HepG2 (cell line): ENCODE data around the gene SMIM13. TPM values are rescaled to one million over a fixed set of nuclear protein-coding genes. Genes with fewer than 3 reads are reported as not detected.
A peak's percentile ranks its signal among the peaks of the same experiment; 100 is the strongest.

Experiments
- ATF1 ChIP-seq: IDR thresholded peaks from 2 replicates; pipeline ENCODE4 v1.6.1; 2016; ENCODE audit warnings: mild to moderate bottlenecking, control low read depth
- CHCHD3 ChIP-seq: sonication (generic); formaldehyde crosslinking; IDR thresholded peaks from 2 replicates; pipeline ENCODE4 v1.8.0; 2022; ENCODE audit warnings: mild to moderate bottlenecking, missing genetic modification reagents, moderate library complexity
- FOXA3 ChIP-seq: IDR thresholded peaks from 2 replicates; pipeline ENCODE4 v1.6.1; 2016; ENCODE audit warnings: missing genetic modification reagents, missing compliant biosample characterization
- FOXJ3 ChIP-seq: sonication (generic); formaldehyde crosslinking; IDR thresholded peaks from 2 replicates; pipeline ENCODE4 v1.4.0; 2020; ENCODE audit warnings: missing genetic modification reagents, mild to moderate bottlenecking, borderline replicate concordance
- HNRNPUL1 ChIP-seq: fragments of 200-400 bp; formaldehyde crosslinking; IDR thresholded peaks from 2 replicates; pipeline ENCODE4 v1.6.1; 2017; ENCODE audit warnings: low read depth, mild to moderate bottlenecking, low read length, moderate library complexity
- KDM1A ChIP-seq: IDR thresholded peaks from 2 replicates; pipeline ENCODE4 v1.6.1; 2016; ENCODE audit warnings: missing compliant biosample characterization
- MLXIP ChIP-seq: sonication (generic); formaldehyde crosslinking; IDR thresholded peaks from 2 replicates; pipeline ENCODE4 v1.9.0; 2021; ENCODE audit warnings: missing genetic modification reagents, borderline replicate concordance
- MNT ChIP-seq: fragments of 450-650 bp; IDR thresholded peaks from 2 replicates; pipeline ENCODE4 v1.6.1; 2016
- NFIB ChIP-seq: sonication (generic); formaldehyde crosslinking; IDR thresholded peaks from 2 replicates; pipeline ENCODE4 v1.9.0; 2021; ENCODE audit warnings: missing genetic modification reagents, mild to moderate bottlenecking, borderline replicate concordance
- NR2F2 ChIP-seq: IDR thresholded peaks from 2 replicates; pipeline ENCODE4 v1.6.1; 2012; ENCODE audit warnings: low read depth, inconsistent platforms, borderline replicate concordance
- REXO4 ChIP-seq: sonication (generic); formaldehyde crosslinking; IDR thresholded peaks from 2 replicates; pipeline ENCODE4 v1.8.0; 2022; ENCODE audit warnings: missing genetic modification reagents, mild to moderate bottlenecking, borderline replicate concordance
- SRF ChIP-seq: IDR thresholded peaks from 2 replicates; pipeline ENCODE4 v1.6.1; 2011; ENCODE audit warnings: mild to moderate bottlenecking, low read depth, low read length, moderate library complexity
- SUZ12 ChIP-seq: fragments of 150-350 bp; IDR thresholded peaks from 2 replicates; pipeline ENCODE4 v1.6.1; 2014; ENCODE audit warnings: low read depth, low read length
- THYN1 ChIP-seq: sonication (generic); formaldehyde crosslinking; IDR thresholded peaks from 2 replicates; pipeline ENCODE4 v1.8.1; 2023; ENCODE audit warnings: low read depth, mild to moderate bottlenecking, moderate library complexity, missing genetic modification reagents, borderline replicate concordance
- ZBTB1 ChIP-seq: sonication (generic); formaldehyde crosslinking; IDR thresholded peaks from 2 replicates; pipeline ENCODE4 v1.4.0; 2020; ENCODE audit warnings: missing genetic modification reagents, borderline replicate concordance
- ZBTB10 ChIP-seq: sonication (generic); formaldehyde crosslinking; IDR thresholded peaks from 2 replicates; pipeline ENCODE4 v1.4.0; 2020; ENCODE audit warnings: missing genetic modification reagents, borderline replicate concordance
- ZC3H4 ChIP-seq: sonication (generic); formaldehyde crosslinking; IDR thresholded peaks from 2 replicates; pipeline ENCODE4 v1.4.0; 2020; ENCODE audit warnings: missing genetic modification reagents, borderline replicate concordance
- ZIK1 ChIP-seq: sonication (generic); formaldehyde crosslinking; IDR thresholded peaks from 2 replicates; pipeline ENCODE4 v1.5.0; 2020; ENCODE audit warnings: mild to moderate bottlenecking, low read depth, missing genetic modification reagents, borderline replicate concordance
- ZNF329 ChIP-seq: sonication (generic); formaldehyde crosslinking; IDR thresholded peaks from 2 replicates; pipeline ENCODE4 v1.9.0; 2021; ENCODE audit warnings: low read depth, mild to moderate bottlenecking, missing genetic modification reagents
- ZNF552 ChIP-seq: sonication (generic); formaldehyde crosslinking; IDR thresholded peaks from 2 replicates; pipeline ENCODE4 v1.9.0; 2022; ENCODE audit warnings: missing genetic modification reagents, mild to moderate bottlenecking, borderline replicate concordance
- ZNF580 ChIP-seq: IDR thresholded peaks from 2 replicates; pipeline ENCODE4 v1.6.1; 2016; ENCODE audit warnings: low read depth, borderline replicate concordance
- ZNF589 ChIP-seq: sonication (generic); formaldehyde crosslinking; conservative IDR thresholded peaks from 2 replicates; pipeline ENCODE4 v1.8.0; 2022; ENCODE audit warnings: mild to moderate bottlenecking, moderate library complexity, missing genetic modification reagents
- ZNF615 ChIP-seq: sonication (generic); formaldehyde crosslinking; IDR thresholded peaks from 2 replicates; pipeline ENCODE4 v1.5.0; 2020; ENCODE audit warnings: mild to moderate bottlenecking, missing genetic modification reagents, borderline replicate concordance
- ZNF749 ChIP-seq: sonication (generic); formaldehyde crosslinking; IDR thresholded peaks from 2 replicates; pipeline ENCODE4 v1.8.0; 2022; ENCODE audit warnings: mild to moderate bottlenecking, missing genetic modification reagents, moderate library complexity, borderline replicate concordance
- ZNF777 ChIP-seq: sonication (generic); formaldehyde crosslinking; IDR thresholded peaks from 2 replicates; pipeline ENCODE4 v1.4.0; 2020; ENCODE audit warnings: missing genetic modification reagents
- ZNF792 ChIP-seq: IDR thresholded peaks from 2 replicates; pipeline ENCODE4 v1.6.1; 2016
- polyA plus RNA-seq, 8 experiments: library from polyadenylated mRNA; depleted of rRNA in 3 of 8; stranded (reverse) in 7 of 8; unstranded in 1 of 8; fragments of >200 nt; fragmentation: Illumina TruSeq in 4 of 8; extraction: Trizol in 4 of 8; gene quantifications; 2 replicates each; pipeline versions ENCODE4 v1.2.1 to v1.2.3, GENCODE V29; 2011 to 2016; ENCODE audit warnings: low read depth in 4 of 8, missing spikeins in 1 of 8, mixed read lengths in 1 of 8; ENCODE audit not compliant: insufficient read depth in 1 of 8
- total RNA-seq, 5 experiments: library from RNA; depleted of rRNA; stranded (reverse); fragments of >200 nt; fragmentation: Illumina TruSeq; extraction: Trizol; gene quantifications; 2 replicates each; pipeline ENCODE4 v1.2.3, GENCODE V29; 2016; ENCODE audit warnings: low read depth in 1 of 5

SMIM13 gene
- total and polyA plus RNA-seq, 2 of the 13 experiments (the other 11 are each of a cell fraction or from before 2014, with no cell fraction given) = 2.7 to 10.2 TPM

GRCh38 chr6:11067348-11067747, 26.3 kb upstream of the SMIM13 start (continued):
- TF ChIP-seq NFIB (no peak), THYN1 (no peak), FOXJ3 (CRISPR knock-in tag) (no peak), ZNF329 (CRISPR knock-in tag) (no peak), ZNF777 (CRISPR knock-in tag) (no peak), HNRNPUL1 (no peak), ZNF792 (no peak), MNT (no peak), FOXA3 (0 out of 2 replicates have a peak, but pooled peaks have one; percentile 13), ZC3H4 (CRISPR knock-in tag) (no peak), ZNF615 (no peak), ZNF589 (no peak), ZNF580 (no peak), ZBTB10 (CRISPR knock-in tag) (no peak), ZNF749 (CRISPR knock-in tag) (no peak), ZBTB1 (CRISPR knock-in tag) (no peak), KDM1A (CRISPR knock-in tag) (no peak), NR2F2 (peak; percentile 10; the same call in 1 of the 2 replicates), SRF (no peak), CHCHD3 (CRISPR knock-in tag) (no peak), ZNF552 (no peak), MLXIP (CRISPR knock-in tag) (no peak), REXO4 (CRISPR knock-in tag) (no peak), SUZ12 (no peak), ZIK1 (CRISPR knock-in tag) (no peak), ATF1 (CRISPR knock-in tag) (no peak)
